GM19328 (cell line): ENCODE data around the gene GDA.
"Not testable (repeated sequence)": the region's sequence is repeated elsewhere in the genome, so short reads cannot be mapped to it uniquely, and the experiment has no call there.

Experiments
- ATAC-seq: cut with Tn5 transposase; IDR thresholded peaks from one replicate; pipeline ENCODE4 v1.9.1; 2021; ENCODE audit warnings: mild to moderate bottlenecking, moderate library complexity; ENCODE audit not compliant: unreplicated experiment

Gene GDA

DNA sequence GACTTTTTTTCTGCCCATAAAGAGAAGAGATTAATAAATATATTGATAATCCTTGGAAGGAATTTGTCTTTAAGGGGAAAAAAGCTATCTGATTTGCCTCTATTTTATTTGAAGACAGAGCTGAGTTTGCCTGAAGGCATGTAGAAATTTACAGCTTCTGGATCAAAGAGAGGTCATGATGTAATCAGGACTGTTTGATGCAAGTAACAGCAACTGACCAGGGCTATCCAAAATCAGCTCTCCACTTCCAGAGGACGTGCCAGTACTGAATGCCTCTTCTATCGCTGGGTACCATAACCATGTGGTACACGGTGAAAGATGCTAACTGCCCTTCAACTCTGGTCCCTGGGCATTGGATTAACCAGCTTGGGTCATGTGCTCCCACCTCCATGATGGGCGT lies 125.2 kb downstream of the GDA start:
- ATAC-seq = no peak

DNA sequence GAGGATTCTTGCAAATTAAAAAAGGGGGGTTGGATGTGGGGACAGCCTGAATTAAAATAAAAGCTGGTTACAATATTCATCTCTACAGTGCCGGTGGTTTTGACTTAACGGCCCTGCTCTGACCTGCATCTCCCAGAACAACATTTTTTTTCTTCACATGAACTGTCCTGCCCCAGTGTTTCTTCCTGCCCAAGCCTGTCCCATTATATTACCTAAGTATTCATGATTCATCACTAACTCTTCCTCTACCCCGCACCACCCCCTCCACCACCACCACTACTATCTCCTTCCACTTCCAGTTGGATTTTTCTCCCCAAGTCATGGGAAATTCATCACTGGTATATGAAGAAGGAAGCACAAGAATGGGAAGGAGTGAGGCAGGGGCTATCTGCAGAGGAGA lies 125.7 kb downstream of the GDA start:
- ATAC-seq = no peak

DNA sequence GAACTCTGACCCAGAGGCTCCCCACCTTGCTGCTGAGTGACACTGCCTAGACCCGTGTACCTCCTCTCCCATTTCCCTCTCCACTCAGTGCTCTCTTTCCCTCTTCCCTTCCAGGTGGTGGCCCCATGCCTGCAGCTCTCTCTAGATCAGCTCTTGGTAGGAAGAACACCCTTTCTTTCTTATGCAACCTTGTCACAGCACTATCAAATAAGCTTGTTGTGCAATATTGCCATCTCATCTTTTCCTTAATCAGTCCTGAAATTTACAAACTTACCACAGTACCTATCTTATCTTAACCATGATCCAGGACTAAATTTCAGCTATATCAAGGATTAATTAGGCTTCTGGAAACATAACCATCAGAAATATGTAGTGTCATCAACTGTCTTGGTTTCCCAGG lies 127.2 kb downstream of the GDA start:
- no peak for ATAC-seq

DNA sequence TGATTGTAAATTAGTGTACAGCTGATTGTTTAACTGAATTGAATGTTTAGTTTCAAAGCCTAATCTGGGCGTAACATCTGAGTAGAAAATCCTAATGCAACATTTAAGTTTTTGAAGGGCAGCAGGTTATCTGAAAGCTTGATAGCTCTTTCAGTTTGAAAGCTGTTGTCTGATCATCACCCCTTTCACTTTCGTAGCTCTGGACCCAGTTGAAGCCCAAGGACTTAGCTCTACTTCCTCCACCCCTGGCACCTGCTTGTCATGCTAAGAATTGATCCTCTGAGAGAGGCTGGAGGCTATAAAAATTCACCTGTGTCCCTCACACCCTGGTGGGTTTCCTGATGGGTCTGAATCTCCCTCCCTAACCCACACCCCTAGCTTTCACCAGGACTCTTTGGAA lies 129.7 kb downstream of the GDA start:
- ATAC-seq = no peak

DNA sequence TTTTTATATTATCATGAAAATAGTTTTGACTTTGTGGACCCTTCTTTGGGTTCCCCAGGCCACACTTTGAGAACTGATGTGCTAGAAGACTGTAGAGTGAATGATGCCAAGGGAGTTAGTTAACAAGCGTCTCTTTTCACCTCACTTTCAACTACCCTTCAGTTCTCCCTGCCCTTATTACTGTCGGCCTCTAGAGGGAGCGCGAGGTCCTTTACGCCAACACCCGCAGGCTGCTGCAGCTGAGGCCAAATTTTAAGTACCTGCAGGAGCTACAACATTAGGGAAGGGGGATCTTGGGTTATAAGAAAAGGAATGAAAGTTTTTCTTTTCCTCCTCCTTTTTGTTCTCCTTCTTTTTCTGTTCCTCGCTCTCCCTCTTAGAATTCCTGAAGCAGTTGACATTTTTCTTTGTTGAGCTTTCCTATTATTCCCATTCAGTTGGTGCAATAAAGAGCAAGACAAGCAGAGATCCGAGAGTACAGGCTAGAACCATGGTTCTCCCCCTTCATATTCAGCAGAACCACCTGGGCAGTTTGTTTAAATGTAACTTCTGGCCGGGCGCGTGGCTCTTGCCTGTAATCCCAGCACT lies 131.8 kb downstream of the GDA start:
- no peak for ATAC-seq

DNA sequence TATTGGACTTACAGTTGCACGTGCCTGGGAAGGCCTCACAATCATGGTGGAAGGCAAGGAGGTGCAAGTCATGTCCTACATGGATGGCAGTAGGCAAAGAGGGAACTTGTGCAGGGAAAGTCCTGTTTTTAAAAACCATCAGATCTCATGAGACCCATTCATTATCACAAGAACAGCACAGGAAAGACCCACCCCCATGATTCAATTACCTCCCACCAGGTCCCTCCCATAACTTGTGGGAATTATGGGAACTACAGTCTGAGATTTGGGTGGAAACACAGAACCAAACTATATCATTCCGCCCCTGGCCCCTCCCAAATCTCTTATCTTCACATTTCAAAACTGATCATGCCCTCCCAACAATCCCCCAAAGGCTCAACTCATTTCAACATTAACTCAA lies 140.2 kb downstream of the GDA start:
- ATAC-seq = no peak

DNA sequence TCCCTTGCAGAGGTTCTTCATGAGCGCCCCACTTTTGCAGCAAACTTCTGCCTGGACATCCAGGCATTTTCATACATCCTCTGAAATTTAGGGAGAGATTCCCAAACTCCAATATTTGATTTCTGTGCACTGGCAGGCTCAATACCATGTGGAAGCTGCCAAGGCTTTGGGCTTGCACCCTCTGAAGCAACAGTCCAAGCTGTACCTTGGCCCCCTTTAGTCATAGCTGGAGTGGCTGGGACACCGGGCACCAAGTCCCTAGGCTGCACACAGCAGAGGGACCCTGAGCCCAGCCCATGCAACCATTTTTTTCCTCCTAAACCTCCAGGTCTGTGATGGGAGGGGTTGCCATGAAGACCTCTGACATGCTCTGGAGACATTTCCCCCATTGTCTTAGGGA lies 141.1 kb downstream of the GDA start:
- ATAC-seq = no peak

DNA sequence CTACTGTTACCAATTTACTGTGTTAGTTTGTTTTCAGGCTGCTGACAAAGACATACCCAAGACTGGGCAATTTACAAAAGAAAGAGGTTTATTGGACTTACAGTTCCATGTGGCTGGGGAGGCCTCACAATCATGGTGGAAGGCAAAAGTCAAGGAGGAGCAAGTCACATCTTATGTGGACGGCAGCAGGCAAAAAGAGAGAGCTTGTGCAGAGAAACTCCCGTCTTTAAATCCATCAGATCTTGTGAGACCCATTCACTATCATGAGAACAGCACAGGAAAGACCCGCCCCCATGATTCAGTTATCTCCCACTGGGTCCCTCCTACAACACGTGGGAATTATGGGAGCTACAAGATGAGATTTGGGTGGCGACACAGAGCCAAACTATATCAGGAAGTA lies 142.3 kb downstream of the GDA start:
- ATAC-seq = not testable (repeated sequence)

DNA sequence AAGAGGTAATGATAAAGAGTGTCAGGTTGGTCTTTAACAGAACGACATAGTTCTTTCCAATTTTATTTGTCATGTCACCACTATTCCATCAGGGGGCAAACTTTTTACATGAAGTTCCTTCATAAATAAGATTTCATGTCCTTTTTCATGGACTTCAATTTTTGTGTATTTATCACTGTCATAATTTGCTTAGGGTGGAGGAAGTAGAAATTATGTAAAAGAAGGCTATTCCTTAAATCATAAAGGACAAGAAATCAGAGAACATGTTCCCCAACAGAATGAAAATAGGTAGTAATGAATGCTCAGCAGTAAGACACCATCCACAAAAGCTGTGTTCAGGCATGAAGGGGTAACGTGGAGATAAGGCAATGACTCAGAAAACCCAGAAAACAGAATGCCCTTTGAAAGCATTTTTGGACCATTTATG lies 143.0 kb downstream of the GDA start:
- ATAC-seq = no peak

DNA sequence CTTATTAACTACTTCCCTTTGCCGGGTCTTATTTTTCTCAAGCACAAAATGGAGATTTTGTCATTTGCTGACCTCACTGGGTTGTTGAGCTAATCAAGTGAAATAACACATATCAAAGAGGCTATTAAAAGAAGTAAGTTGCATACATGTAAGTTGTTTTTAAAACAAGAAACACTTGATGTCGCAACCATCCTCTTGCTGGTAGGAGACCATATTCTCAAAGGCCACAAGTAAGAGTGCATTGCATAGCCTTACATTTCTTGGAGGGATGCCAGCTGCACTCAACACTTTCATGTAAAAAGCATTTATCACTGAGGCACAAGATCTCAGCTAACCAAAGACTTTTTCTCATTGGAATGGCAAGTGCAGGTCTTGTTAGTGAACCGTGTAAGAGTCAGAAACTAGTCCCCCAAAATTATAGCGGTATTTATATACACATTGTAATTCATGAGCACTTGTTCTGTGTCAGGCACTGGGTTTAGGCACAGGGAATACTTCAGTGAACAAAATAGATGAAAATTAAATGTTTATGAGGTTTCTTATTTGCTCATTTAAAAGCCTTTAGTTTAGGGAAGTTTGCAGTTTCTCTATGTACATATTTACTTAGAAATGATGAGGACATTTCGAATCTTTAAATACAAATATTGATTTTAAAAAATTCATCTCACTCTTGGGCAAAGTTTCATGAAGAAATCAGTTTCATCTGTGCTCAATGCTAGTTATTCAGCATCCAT lies 143.8 kb downstream of the GDA start:
- no peak for ATAC-seq

DNA sequence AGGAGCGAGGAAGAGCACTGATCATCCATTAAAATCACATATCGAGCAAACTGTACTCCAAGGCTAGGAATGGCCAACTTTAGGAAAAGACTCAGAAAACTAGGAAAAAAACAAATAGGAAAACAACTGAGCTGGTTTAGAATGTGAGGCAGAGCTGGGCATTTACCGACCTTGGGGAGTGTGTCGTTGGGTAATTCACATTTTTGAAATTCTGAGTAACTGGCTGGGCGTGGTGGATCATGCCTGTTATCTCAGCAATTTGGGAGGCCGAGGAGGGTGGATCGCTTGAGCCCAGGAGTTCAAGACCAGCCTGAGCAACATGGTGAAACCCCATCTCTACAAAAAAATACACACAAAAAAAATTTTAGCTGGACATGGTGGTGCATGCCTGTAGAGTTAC lies 145.7 kb downstream of the GDA start:
- no peak for ATAC-seq

DNA sequence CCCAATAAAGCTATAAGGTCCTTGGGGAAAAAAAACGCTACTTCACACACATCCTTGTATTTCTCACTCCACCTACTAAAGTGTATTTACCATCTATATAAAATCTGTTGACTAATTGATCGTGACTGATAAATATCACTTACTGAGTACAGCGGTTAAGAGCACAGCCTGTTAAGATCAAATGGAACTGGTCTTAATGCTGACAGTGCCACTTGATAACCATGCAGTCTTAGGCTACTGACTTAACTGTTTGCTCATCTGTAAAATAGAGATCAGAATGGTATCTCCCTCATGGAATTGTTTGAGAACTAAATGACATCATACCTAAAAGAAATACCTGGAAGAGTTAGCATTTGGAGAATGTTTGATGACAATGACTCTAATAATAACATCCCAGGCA lies 148.3 kb downstream of the GDA start:
- no peak for ATAC-seq

DNA sequence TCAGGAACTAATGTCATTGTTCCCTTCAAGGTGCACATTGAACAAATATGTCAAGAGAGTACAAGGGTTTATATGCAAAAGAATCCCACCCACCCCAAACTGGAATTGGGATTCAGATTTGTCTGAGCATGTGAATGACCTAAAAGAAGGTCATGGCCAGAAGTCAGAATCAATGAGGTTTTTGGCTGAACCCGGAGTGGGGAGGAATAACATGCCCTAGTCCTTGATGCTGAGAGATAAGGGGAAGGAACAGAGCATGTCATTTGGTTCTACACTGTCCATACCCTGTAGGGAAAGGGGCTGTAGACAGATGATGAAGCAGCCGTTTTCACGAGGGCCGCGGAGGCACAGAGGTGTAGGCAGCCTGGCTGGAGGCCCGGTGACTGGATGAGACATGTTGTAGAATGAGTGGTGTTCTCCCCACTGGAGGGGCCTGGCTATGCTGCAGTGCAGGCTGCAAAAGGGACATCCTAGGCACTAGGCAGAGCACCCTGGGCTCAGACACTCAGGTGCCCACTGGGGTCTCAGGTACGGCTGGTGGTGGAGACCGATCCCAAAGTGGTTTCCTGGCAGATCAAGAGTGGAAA lies 149.9 kb downstream of the GDA start:
- ATAC-seq = no peak

DNA sequence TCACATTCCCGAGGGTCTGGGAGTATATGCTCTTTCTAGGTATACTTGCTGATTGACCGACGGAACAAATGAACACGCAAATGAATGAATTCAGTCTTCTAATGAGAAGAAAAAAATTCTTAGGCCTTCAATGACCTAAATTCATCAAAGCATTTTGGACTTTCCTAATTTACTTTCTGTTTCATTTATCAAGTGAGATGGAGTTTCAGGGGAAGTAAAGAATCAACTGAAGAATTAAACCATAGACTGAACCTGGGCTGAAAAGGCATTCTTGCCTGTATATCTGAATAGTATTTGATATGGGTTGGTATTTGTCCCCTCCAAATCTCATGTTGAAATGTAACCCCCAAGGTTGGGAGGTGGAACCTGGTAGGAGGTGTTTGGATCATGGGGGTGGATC lies 151.6 kb downstream of the GDA start:
- ATAC-seq = no peak
